PC-3 (cell line): ENCODE data around the gene FN3KRP.

ENCODE experiments used
- EZH2 ChIP-seq: fragments of 300-600 bp; sonication (generic); IDR thresholded peaks from one replicate; pipeline ENCODE4 v1.6.1; 2017; ENCODE audit warnings: antibody characterized with exemption, mild to moderate bottlenecking, low read length; ENCODE audit not compliant: unreplicated experiment
- EZH2phosphoT487 ChIP-seq: fragments of 300-600 bp; sonication (generic); IDR thresholded peaks from 2 replicates; pipeline ENCODE4 v1.6.1; 2018; ENCODE audit warnings: mild to moderate bottlenecking, antibody characterized with exemption, low read length, borderline replicate concordance

GRCh38 chr17:82696259-82696658, 20.2 kb upstream of the FN3KRP start:
- TF ChIP-seq EZH2 (no peak), EZH2phosphoT487 (no peak)
